AG04450 (cell line): ENCODE results near the gene P4HB. TPM values are rescaled to one million over a fixed set of nuclear protein-coding genes. Genes with fewer than 3 reads are reported as not detected.
A peak's percentile ranks its signal among the peaks of the same experiment; 100 is the strongest.

ENCODE experiments used
- CTCF ChIA-PET: fragments of 300-600, 350-600 bp; formaldehyde crosslinking; extraction: SDS; loops from one replicate; lab custom pipeline; 2022; ENCODE audit warnings: antibody characterized with exemption, inconsistent platforms; lab: Charles Lee
- POLR2A ChIA-PET: fragments of 350-600 bp; formaldehyde crosslinking; extraction: SDS; loops from one replicate; lab custom pipeline; 2021; ENCODE audit warnings: antibody characterized with exemption, inconsistent platforms; lab: Yijun Ruan, JAX
- DNase-seq: peaks from one replicate; pipeline ENCODE4 v3.0.0-alpha.2; 2011; ENCODE audit warnings: low read depth, low spot score
- H3K27ac ChIP-seq: one replicate; pipeline ENCODE4 v1.5.1; 2012; ENCODE audit warnings: low read depth, low read length, control low read depth
- H3K27me3 ChIP-seq: one replicate; pipeline ENCODE4 v1.6.0; 2012; ENCODE audit warnings: low read length; ENCODE audit not compliant: control insufficient read depth, insufficient read depth
- H3K4me3 ChIP-seq: 2 replicates; pipeline ENCODE4 v1.5.1; 2011; ENCODE audit warnings: mild to moderate bottlenecking, low read depth, low read length, control low read depth
- H3K9me3 ChIP-seq: 2 replicates; pipeline ENCODE4 v1.5.1; 2012; ENCODE audit warnings: low read length; ENCODE audit not compliant: control insufficient read depth, insufficient read depth
- polyA plus RNA-seq: library from polyadenylated mRNA; depleted of rRNA; stranded (reverse); fragments of >200 nt; gene quantifications from 2 replicates; pipeline ENCODE4 v1.2.3, GENCODE V29; 2011
- TF ChIP-seq, protein P1 (sequence below): IDR thresholded peaks from 2 replicates; pipeline ENCODE4 v1.5.1; 2011; ENCODE audit warnings: low read depth, low read length, control low read depth, inconsistent platforms

P4HB gene
- polyA plus RNA-seq, 1 experiment, result 158 TPM

DNA sequence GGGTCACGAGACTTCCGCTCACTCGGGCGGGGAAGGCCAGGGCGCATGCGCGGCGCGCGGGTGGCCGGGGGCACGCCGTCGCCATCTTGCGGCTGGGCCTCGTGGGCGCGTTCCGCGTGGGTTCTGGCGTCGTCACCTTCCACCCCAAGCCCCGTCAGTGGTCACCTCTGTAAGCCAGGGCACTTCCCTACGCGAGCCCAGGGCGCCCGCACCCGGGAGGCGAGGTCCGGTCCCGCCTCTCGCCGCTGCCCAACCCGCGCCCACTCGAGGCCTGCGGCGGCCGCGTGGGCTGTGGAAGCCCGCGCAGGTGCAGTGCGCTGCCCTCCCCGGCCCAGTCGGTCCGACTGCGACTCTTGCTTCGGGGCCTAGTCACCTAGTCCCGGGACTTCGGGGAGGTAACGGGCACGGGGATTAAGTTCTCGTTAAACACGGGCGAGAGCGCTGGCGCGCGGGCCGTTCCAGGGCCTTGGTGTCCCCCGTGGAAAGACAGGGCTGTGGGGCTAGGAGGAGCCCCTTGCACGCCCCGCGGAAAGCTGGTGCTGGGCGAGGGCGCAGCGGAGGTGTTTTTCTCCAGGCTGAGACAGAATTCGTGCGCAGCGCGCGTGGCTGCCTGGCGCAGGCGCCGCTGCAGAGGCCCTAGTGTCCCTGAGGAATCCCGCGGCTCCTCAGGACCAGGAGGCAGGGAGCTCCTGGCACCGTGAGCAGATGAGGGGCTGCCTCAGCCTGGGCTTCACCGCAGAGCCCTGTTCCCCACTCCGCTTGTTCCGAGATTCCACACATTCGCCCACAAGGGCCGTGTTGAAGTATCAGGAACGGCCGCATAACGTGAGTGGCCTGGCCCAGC lies 11.3 kb upstream of the P4HB start:
- DNase-seq, result peak; percentile 47
- CTCF ChIA-PET, result no interaction called here

DNA sequence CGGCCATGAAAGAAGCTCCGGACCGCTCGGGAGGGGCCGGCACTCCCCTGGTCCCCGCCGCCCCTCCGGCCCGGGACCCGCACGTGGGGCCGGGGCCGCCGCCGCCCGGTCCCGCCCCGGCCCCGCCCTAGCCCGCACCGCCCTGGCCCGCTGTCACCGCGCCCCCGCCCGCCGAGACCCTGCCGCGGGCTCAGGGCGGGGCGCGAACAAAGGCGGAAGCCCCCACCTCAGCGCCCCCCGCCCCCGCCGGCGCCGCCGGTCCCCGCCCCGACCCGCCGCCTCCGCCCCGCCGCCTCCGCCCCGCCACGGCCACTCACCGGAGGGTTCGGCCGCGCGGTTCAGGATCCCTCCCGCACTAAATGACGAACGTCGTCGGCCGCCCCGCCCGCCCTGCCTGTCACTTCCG lies 10.6 kb upstream of the P4HB start, which contains the start of gene ARHGDIA:
TSS of gene ARHGDIA (minus strand) at position 357 of the 406 bp plus-strand sequence. CDS start 1,407 bp downstream, outside the sequence.
- no peak for DNase-seq
- Histone ChIP-seq H3K27ac (peak within 1 kb of the TSS; percentile 88), H3K9me3 (no peaks in the 10 kb centered on the region; the same call in 1 of the 2 replicates), H3K27me3 (no peaks in the 10 kb centered on the region), H3K4me3 (peak within 1 kb of the TSS; percentile 81)
- TF ChIP-seq, protein P1, sequence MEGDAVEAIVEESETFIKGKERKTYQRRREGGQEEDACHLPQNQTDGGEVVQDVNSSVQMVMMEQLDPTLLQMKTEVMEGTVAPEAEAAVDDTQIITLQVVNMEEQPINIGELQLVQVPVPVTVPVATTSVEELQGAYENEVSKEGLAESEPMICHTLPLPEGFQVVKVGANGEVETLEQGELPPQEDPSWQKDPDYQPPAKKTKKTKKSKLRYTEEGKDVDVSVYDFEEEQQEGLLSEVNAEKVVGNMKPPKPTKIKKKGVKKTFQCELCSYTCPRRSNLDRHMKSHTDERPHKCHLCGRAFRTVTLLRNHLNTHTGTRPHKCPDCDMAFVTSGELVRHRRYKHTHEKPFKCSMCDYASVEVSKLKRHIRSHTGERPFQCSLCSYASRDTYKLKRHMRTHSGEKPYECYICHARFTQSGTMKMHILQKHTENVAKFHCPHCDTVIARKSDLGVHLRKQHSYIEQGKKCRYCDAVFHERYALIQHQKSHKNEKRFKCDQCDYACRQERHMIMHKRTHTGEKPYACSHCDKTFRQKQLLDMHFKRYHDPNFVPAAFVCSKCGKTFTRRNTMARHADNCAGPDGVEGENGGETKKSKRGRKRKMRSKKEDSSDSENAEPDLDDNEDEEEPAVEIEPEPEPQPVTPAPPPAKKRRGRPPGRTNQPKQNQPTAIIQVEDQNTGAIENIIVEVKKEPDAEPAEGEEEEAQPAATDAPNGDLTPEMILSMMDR, result no peak
- CTCF ChIA-PET, result interaction anchor here (0.8 kb wide), 1 partner anchor 50 kb away, joined by 3 read pairs; no protein-coding TSS in a partner anchor
- POLR2A ChIA-PET, result interaction anchor here (1.9 kb wide), 1 partner anchor 10 kb away, joined by 11 read pairs; the partner anchor contains the start of gene P4HB

More for the DNA sequence above, 11.3 kb upstream of the P4HB start:
- H3K27ac ChIP-seq, result peak overlapping the region; percentile 77
- H3K27me3 ChIP-seq, result no peaks in the 10 kb centered on the region
- POLR2A ChIA-PET, result no interaction called here
- TF ChIP-seq, protein P1, result peak; percentile 27; the same call in 1 of the 2 replicates
- peak overlapping the region; percentile 81 for H3K4me3 ChIP-seq
- H3K9me3 ChIP-seq, result no peaks in the 10 kb centered on the region; the same call in 1 of the 2 replicates

DNA sequence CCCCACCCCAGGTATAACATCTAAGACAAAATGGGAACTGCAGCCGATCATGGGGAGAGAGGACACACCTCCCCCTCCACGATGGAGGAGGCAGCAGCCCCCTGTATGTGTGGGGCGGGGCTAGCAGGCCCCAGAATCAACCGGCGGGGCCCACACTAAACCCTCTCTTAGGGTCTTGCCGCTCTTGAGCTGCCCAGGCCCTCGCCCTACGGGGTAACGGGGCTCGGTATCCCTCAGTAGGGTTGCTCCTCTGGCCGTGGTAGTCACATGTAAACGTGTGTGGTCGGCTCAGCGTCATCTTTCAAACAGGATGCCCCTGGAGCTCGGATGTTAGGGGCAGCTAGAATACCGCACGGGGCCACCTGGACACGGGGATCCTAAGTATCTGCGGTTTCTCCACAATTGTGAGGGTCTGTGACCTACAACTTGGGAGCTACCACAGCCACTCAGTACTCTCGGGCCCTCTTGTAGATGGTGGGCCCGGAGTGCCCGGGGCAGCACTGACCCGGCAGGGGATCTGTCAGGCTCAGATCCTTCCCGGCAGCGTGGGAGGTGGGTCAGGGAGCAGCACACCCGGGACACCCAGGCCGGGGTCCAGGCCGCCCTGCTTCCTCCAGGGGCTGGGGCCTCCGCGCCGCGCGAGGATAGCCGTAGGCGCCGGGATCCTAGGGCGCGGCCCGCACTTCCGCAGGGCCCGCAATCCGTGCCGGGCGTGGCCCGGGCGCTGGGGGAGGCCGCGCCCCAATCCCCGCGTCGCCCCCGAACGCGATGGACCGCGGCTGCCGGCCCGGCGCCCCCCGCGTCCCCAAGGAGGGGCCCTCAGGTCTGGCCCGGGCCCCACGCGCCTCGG lies 10.0 kb upstream of the P4HB start:
- TF ChIP-seq, protein P1, result no peak
- no peak for DNase-seq

DNA sequence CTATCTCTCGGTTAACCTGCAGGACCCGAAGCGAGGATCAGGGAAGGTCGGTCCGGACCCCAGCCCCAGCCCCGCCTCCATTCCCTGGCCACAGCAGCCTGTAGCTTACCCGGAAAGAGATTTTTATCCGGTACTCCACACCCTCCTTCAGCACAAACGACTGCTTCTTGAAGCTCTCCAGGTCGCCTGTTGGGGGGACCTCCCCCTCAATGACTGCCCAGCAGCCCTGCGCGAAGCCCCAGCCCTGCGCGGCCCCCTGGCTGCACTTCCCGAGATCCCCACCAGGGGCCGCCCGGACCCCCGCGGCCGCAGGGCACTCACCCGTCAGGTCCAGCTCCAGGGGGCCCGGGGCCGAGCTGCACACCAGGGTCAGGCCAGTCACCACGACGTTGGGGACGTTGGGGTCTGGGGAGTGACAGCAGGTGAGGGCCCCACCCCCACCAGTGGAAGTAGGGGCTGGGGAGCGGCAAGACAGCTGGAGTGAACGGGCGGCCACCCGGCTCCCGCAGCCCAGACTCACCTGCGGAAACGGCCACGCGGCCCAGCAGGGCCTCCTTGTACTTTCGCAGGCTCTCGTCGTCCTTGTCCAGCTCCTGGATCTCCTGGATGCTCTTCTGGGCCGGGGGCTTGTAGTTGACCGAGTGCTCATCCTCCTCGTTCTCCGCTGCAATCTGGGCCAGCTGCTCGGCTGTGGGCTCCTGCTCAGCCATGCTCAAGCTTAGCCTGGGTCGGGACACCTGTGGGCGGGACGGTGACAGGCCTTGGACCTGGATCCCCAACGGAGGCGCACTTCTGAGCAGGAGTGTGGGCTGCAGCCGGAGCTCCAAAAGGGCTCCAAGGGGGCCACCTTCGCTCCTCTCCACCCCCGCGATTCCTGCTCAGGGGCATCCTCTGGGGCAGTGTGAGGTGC lies 9.1 kb upstream of the P4HB start:
- TF ChIP-seq, protein P1, result peak; percentile 79
- H3K27me3 ChIP-seq, result no peaks in the 10 kb centered on the region
- H3K27ac ChIP-seq, result peak overlapping the region; percentile 88
- POLR2A ChIA-PET, result interaction anchor here (0.5 to 1.9 kb wide), 6 partner anchors 8 to 364 kb away, joined by 3 to 11 read pairs (median 5); partner anchors contain the start of genes ARL16, HGS, MCRIP1 and P4HB
- CTCF ChIA-PET, result interaction anchor here (0.6 to 1.2 kb wide), 2 partner anchors 54 to 150 kb away, joined by 3 read pairs; no protein-coding TSS in a partner anchor
- no peaks in the 10 kb centered on the region; the same call in 1 of the 2 replicates for H3K9me3 ChIP-seq
- DNase-seq, result no peak
- H3K4me3 ChIP-seq, result peak overlapping the region; percentile 81

More for the DNA sequence above, 10.0 kb upstream of the P4HB start:
- Histone ChIP-seq H3K9me3 (no peaks in the 10 kb centered on the region; the same call in 1 of the 2 replicates), H3K27ac (peak overlapping the region; percentile 88), H3K27me3 (no peaks in the 10 kb centered on the region), H3K4me3 (peak overlapping the region; percentile 81)
- ChIA-PET CTCF (interaction anchor here (0.6 to 0.8 kb wide), 2 partner anchors 50 to 195 kb away, joined by 3 read pairs; no protein-coding TSS in a partner anchor), POLR2A (interaction anchor here (0.6 to 1.9 kb wide), 5 partner anchors 9 to 362 kb away, joined by 3 to 11 read pairs (median 4); partner anchors contain the start of genes ARL16, HGS, MCRIP1 and P4HB)
